GM23248 (cell line): ENCODE measurements around the gene DLG2.

ENCODE experiments used
- EZH2 ChIP-seq: fragments of 200-600 bp; sonication (generic); IDR thresholded peaks from 2 replicates; pipeline ENCODE4 v1.6.1; 2018; ENCODE audit warnings: antibody characterized with exemption, mild to moderate bottlenecking; ENCODE audit not compliant: insufficient read depth, poor library complexity, severe bottlenecking
- EZH2phosphoT487 ChIP-seq: fragments of 200-600 bp; sonication (generic); IDR thresholded peaks from 2 replicates; pipeline ENCODE4 v1.6.1; 2018; ENCODE audit warnings: antibody characterized with exemption, moderate library complexity, mild to moderate bottlenecking, low read depth; ENCODE audit not compliant: insufficient read depth

GRCh38 chr11:85665733-85666132 is 38.6 kb upstream of the DLG2 start:
- TF ChIP-seq EZH2 (no peak), EZH2phosphoT487 (no peak)
